B cell (primary cell): ENCODE results near the gene DMXL1.

Experiments used
- CTCF ChIP-seq: fragments of 200-600 bp; IDR thresholded peaks from one replicate; pipeline ENCODE4 v1.8.0; 2022; ENCODE audit warnings: antibody characterized with exemption, mild to moderate bottlenecking
- EZH2 ChIP-seq: IDR thresholded peaks from 2 replicates; pipeline ENCODE4 v1.6.1; 2012; ENCODE audit warnings: borderline replicate concordance, low read depth, mild to moderate bottlenecking, moderate library complexity, low read length; ENCODE audit not compliant: insufficient read depth, poor library complexity, severe bottlenecking

GRCh38 chr5:119095611-119096010 lies 24.7 kb downstream of the DMXL1 start:
- TF ChIP-seq CTCF (no peak), EZH2 (no peak)
